ENCODE measurements around the gene ATXN10.

The ATXN10 gene

GRCh38 chr22:45859231-45860161 is 187.9 kb downstream of the ATXN10 start:
- DNase-seq (ENCODE audit: low read depth in 2 of 2) = no peak

GRCh38 chr22:45860201-45860600 is 188.6 kb downstream of the ATXN10 start:
- no peak for DNase-seq (ENCODE audit: low read depth in 2 of 2)

GRCh38 chr22:45861259-45861658 is 189.6 kb downstream of the ATXN10 start:
- DNase-seq (ENCODE audit: low read depth in 2 of 2) = no peak

- DNase-seq (ENCODE audit: low read depth in 2 of 2) = peak; percentile 33 to 51
Observed at GRCh38 chr22:45863981-45864751, 192.5 kb downstream of the ATXN10 start.

GRCh38 chr22:45864959-45865476 is 193.4 kb downstream of the ATXN10 start:
- DNase-seq (ENCODE audit: low read depth in 2 of 2) = no peak

- no peak for DNase-seq (ENCODE audit: low read depth in 2 of 2)
Observed at GRCh38 chr22:45865561-45866125, 194.0 kb downstream of the ATXN10 start.

GRCh38 chr22:45866126-45866645 is 194.6 kb downstream of the ATXN10 start:
- no peak for DNase-seq (ENCODE audit: low read depth in 2 of 2)

- no peak for DNase-seq (ENCODE audit: low read depth in 2 of 2)
Observed at GRCh38 chr22:45866646-45867117, 195.0 kb downstream of the ATXN10 start.

- no peak for DNase-seq (ENCODE audit: low read depth in 2 of 2)
Observed at GRCh38 chr22:45867118-45867905, 195.7 kb downstream of the ATXN10 start.

GRCh38 chr22:45867906-45868555 is 196.4 kb downstream of the ATXN10 start:
- DNase-seq (ENCODE audit: low read depth in 2 of 2) = no peak

- DNase-seq (ENCODE audit: low read depth in 2 of 2) = no peak
Observed at GRCh38 chr22:45868571-45869339, 197.1 kb downstream of the ATXN10 start.

GRCh38 chr22:45869340-45869847 is 197.8 kb downstream of the ATXN10 start:
- no peak for DNase-seq (ENCODE audit: low read depth in 2 of 2)

GRCh38 chr22:45870011-45870410 is 198.4 kb downstream of the ATXN10 start:
- no peak for DNase-seq (ENCODE audit: low read depth in 2 of 2)

GRCh38 chr22:45871721-45872120 is 200.1 kb downstream of the ATXN10 start:
- DNase-seq (ENCODE audit: low read depth in 2 of 2) = no peak

GRCh38 chr22:45872659-45873263 is 201.1 kb downstream of the ATXN10 start:
- no peak for DNase-seq (ENCODE audit: low read depth in 2 of 2)

GRCh38 chr22:45876136-45877035 is 204.8 kb downstream of the ATXN10 start:
- no peak for DNase-seq (ENCODE audit: low read depth in 2 of 2)

GRCh38 chr22:45877036-45877380 is 205.4 kb downstream of the ATXN10 start:
- DNase-seq (ENCODE audit: low read depth in 2 of 2) = no peak

- DNase-seq (ENCODE audit: low read depth in 2 of 2) = no peak
Observed at GRCh38 chr22:45877651-45878050, 206.0 kb downstream of the ATXN10 start.
